T-cell (primary cell): ENCODE results near the gene RTP2. TPM values are rescaled to one million over a fixed set of nuclear protein-coding genes. Genes with fewer than 3 reads are reported as not detected.

Experiments used
- ATAC-seq, 4 experiments: fragments of 200-7000 bp in 3 of 4; fragments of 150-1000 bp in 1 of 4; cut with Tn5 transposase; replicated peaks in 1 of 4; 1 replicate in 3 of 4; 2 replicates in 1 of 4; pipeline ENCODE4 v1.10.0; 2021; ENCODE audit warnings: moderate library complexity in 3 of 4, mild to moderate bottlenecking in 2 of 4, moderate number of reproducible peaks in 1 of 4
- CTCF ChIA-PET, 2 donors: fragments of 300-600 bp; sonication (Branson Sonifier 250); formaldehyde crosslinking; loops; one replicate each; lab custom pipeline; 2022; ENCODE audit warnings: antibody characterized with exemption in 2 of 2; lab: Charles Lee
- POLR2A ChIA-PET, 2 donors: fragments of 300-600 bp; sonication (Branson Sonifier 250); formaldehyde crosslinking; loops; one replicate each; lab custom pipeline; 2022; ENCODE audit warnings: antibody characterized with exemption in 2 of 2; lab: Charles Lee
- DNase-seq, 35 experiments: peaks; one replicate each; pipeline versions ENCODE4 v3.0.0 to v3.0.0-alpha.2; 2013 to 2023
- H3K27ac ChIP-seq: one replicate; pipeline ENCODE4 v1.5.1; 2013; ENCODE audit warnings: low read length
- H3K27me3 ChIP-seq, 2 experiments: replicated peaks in 1 of 2; 1 replicate in 1 of 2; 2 replicates in 1 of 2; pipeline versions ENCODE4 v1.6.1 to v1.7.0; 2013; ENCODE audit warnings: low read length in 1 of 2, mixed read lengths in 1 of 2; ENCODE audit not compliant: control insufficient read depth in 2 of 2, insufficient read depth in 2 of 2; ENCODE audit errors: extremely low read depth in 1 of 2
- H3K36me3 ChIP-seq, 2 donors: 1 replicate in 1 of 2; 2 replicates in 1 of 2; pipeline versions ENCODE4 v1.6.1 to v1.7.0; 2013; ENCODE audit warnings: low read length in 1 of 2; ENCODE audit not compliant: control insufficient read depth in 2 of 2, insufficient read depth in 1 of 2; ENCODE audit errors: extremely low read depth in 1 of 2
- H3K4me1 ChIP-seq, 2 experiments: 1 replicate in 1 of 2; 2 replicates in 1 of 2; pipeline versions ENCODE4 v1.6.1 to v1.7.0; 2013; ENCODE audit warnings: low read length in 2 of 2, mixed read lengths in 1 of 2; ENCODE audit not compliant: insufficient read depth in 2 of 2, control insufficient read depth in 1 of 2; ENCODE audit errors: extremely low read depth in 1 of 2
- H3K4me3 ChIP-seq, 2 donors: 1 replicate in 1 of 2; 2 replicates in 1 of 2; pipeline versions ENCODE4 v1.5.1 to v1.7.0; 2013; ENCODE audit warnings: mild to moderate bottlenecking in 2 of 2, low read length in 1 of 2, moderate library complexity in 1 of 2; ENCODE audit not compliant: control insufficient read depth in 1 of 2; ENCODE audit errors: extremely low read depth in 1 of 2
- H3K9me3 ChIP-seq: 2 replicates; pipeline ENCODE4 v1.7.0; 2013
- H3K27ac Mint-ChIP-seq, 2 donors: one replicate each; pipeline ENCODE4 v1.8.0; 2020 to 2021; ENCODE audit warnings: mild to moderate bottlenecking in 2 of 2, mixed read lengths in 2 of 2
- H3K27me3 Mint-ChIP-seq, 2 donors: one replicate each; pipeline ENCODE4 v1.8.0; 2021 to 2022; ENCODE audit warnings: mixed read lengths in 2 of 2
- H3K36me3 Mint-ChIP-seq: one replicate; pipeline ENCODE4 v1.8.0; 2021; ENCODE audit warnings: mixed read lengths
- H3K4me1 Mint-ChIP-seq, 3 donors: one replicate each; pipeline ENCODE4 v1.8.0; 2020 to 2022; ENCODE audit warnings: mixed read lengths in 3 of 3, mild to moderate bottlenecking in 1 of 3
- H3K4me3 Mint-ChIP-seq, 3 donors: one replicate each; pipeline ENCODE4 v1.8.0; 2020 to 2022; ENCODE audit warnings: mild to moderate bottlenecking in 3 of 3, mixed read lengths in 3 of 3, moderate library complexity in 3 of 3
- H3K9me3 Mint-ChIP-seq, 3 donors: one replicate each; pipeline ENCODE4 v1.8.0; 2020 to 2022; ENCODE audit warnings: mixed read lengths in 3 of 3
- WGBS: methylation state at CpG from one replicate; pipeline ENCODE4 v1.1.5; 2013; ENCODE audit warnings: missing lambda C conversion rate; ENCODE audit not compliant: insufficient coverage; 5-methylcytosine and 5-hydroxymethylcytosine counted together
- total RNA-seq, 35 experiments: library from RNA in 6 of 35; stranded (reverse) in 6 of 35; fragments of 120-200 nt in 1 of 35; gene quantifications; one replicate each; pipeline versions ENCODE4 v1.2.1 to v1.2.4 and lab custom pipeline; 2013 to 2026

The RTP2 gene
- total RNA-seq, 5 donors from 2014 or later (not counting 1 experiment from before 2014, with no cell fraction given) = not detected

GRCh38 chr3:187746442-187747281 lies 44.3 kb upstream of the RTP2 start:
- Mint-ChIP-seq H3K4me3 (peak overlapping the region; percentile 95 to 98 (median 98)), H3K4me1 (peaks cover 71 to 99% (median 76%) of the 10 kb centered on the region in 3 donors), H3K27me3 (peaks cover 0 to 3% of the 10 kb centered on the region in 2 donors), H3K27ac (peak overlapping the region; percentile 100), H3K9me3 (no peaks in the 10 kb centered on the region), H3K36me3 (no peaks in the 10 kb centered on the region)
- Histone ChIP-seq H3K9me3 (no peaks in the 10 kb centered on the region), H3K4me3 (peak overlapping the region in 1 of 2 donors; percentile 93), H3K27ac (peak overlapping the region; percentile 98), H3K4me1 (peaks cover 26 to 50% of the 10 kb centered on the region in 2 experiments), H3K27me3 (no peaks in the 10 kb centered on the region), H3K36me3 (no peaks in the 10 kb centered on the region)
- ChIA-PET CTCF (interaction anchor here (0.6 to 3.2 kb wide), 27 partner anchors 8 to 1295 kb away, joined by 3 to 22 read pairs (median 4); no protein-coding TSS in a partner anchor), POLR2A (interaction anchor here (0.6 to 1.0 kb wide), 12 partner anchors 8 to 1405 kb away, joined by 3 to 13 read pairs (median 4); no protein-coding TSS in a partner anchor)
- WGBS = no CpG with 5 or more reads among the region's 10 CpGs
- no peak for ATAC-seq
- peak in 4 of 35 experiments; percentile 8 to 48 (median 20) for DNase-seq

- no peaks in the 10 kb centered on the region for H3K36me3 ChIP-seq
- peaks cover 31 to 45% of the 10 kb centered on the region in 2 experiments for H3K4me1 ChIP-seq
- CTCF ChIA-PET = interaction anchor here (0.6 to 3.2 kb wide), 26 partner anchors 8 to 1397 kb away, joined by 3 to 22 read pairs (median 4); no protein-coding TSS in a partner anchor
- Mint-ChIP-seq H3K4me1 (peaks cover 71 to 99% (median 76%) of the 10 kb centered on the region in 3 donors), H3K36me3 (no peaks in the 10 kb centered on the region), H3K27me3 (peaks cover 0 to 3% of the 10 kb centered on the region in 2 donors), H3K9me3 (no peaks in the 10 kb centered on the region), H3K27ac (peak overlapping the region; percentile 100), H3K4me3 (peak overlapping the region; percentile 95 to 98 (median 98))
- H3K27ac ChIP-seq = peak overlapping the region; percentile 98
- POLR2A ChIA-PET = interaction anchor here (0.6 to 1.4 kb wide), 14 partner anchors 22 to 1405 kb away, joined by 3 to 13 read pairs (median 4); no protein-coding TSS in a partner anchor
- ATAC-seq (no peak), DNase-seq (peak in 1 of 35 experiments; percentile 45)
- no peaks in the 10 kb centered on the region for H3K27me3 ChIP-seq
- H3K9me3 ChIP-seq = no peaks in the 10 kb centered on the region
- 0% methylated on average over 1 of the region's 6 CpGs for WGBS
- H3K4me3 ChIP-seq = peak overlapping the region; percentile 83 to 93
These were observed 43.7 kb upstream of the RTP2 start for GRCh38 chr3:187746059-187746441.

- H3K4me1 Mint-ChIP-seq = peaks cover 70 to 99% (median 75%) of the 10 kb centered on the region in 3 donors
These were observed 43.1 kb upstream of the RTP2 start, which contains the start of gene BCL6 for GRCh38 chr3:187745201-187746058. Gene BCL6, minus strand, starts transcription at chr3:187745468. Its CDS starts 11,775 bp downstream, at chr3:187733693.

GRCh38 chr3:187744169-187745151 lies 42.1 kb upstream of the RTP2 start:
- peaks cover 36 to 45% of the 10 kb centered on the region in 2 experiments for H3K4me1 ChIP-seq
- peak overlapping the region; percentile 98 for H3K27ac ChIP-seq
- H3K4me3 ChIP-seq = peak overlapping the region; percentile 83 to 93
- DNase-seq (peak in 31 of 35 experiments; percentile 16 to 70 (median 52)), ATAC-seq (peak; percentile 6 to 19 (median 8))
- peak overlapping the region; percentile 100 for H3K27ac Mint-ChIP-seq
- H3K27me3 Mint-ChIP-seq = peaks cover 0 to 3% of the 10 kb centered on the region in 2 donors
- H3K36me3 ChIP-seq = no peaks in the 10 kb centered on the region
- CTCF ChIA-PET = interaction anchor here (0.5 to 3.2 kb wide), 21 partner anchors 7 to 1398 kb away, joined by 3 to 44 read pairs (median 4); no protein-coding TSS in a partner anchor
- no peaks in the 10 kb centered on the region for H3K9me3 Mint-ChIP-seq
- 0% methylated on average over 45 of the region's 55 CpGs for WGBS
- H3K4me1 Mint-ChIP-seq = peaks cover 68 to 96% (median 74%) of the 10 kb centered on the region in 3 donors
- no peaks in the 10 kb centered on the region for H3K36me3 Mint-ChIP-seq
- no peaks in the 10 kb centered on the region for H3K27me3 ChIP-seq
- H3K9me3 ChIP-seq = no peaks in the 10 kb centered on the region
- POLR2A ChIA-PET = interaction anchor here (0.5 to 1.4 kb wide), 15 partner anchors 26 to 1397 kb away, joined by 3 to 10 read pairs (median 4); no protein-coding TSS in a partner anchor
- peak overlapping the region; percentile 95 to 98 (median 98) for H3K4me3 Mint-ChIP-seq

More at GRCh38 chr3:187745201-187746058, 43.1 kb upstream of the RTP2 start, which contains the start of gene BCL6:
- H3K27me3 ChIP-seq = no peaks in the 10 kb centered on the region
- peak; percentile 62 to 70 (median 68) for ATAC-seq
- peak within 1 kb of the TSS; percentile 98 for H3K27ac ChIP-seq
- Mint-ChIP-seq H3K9me3 (no peaks in the 10 kb centered on the region), H3K27me3 (peaks cover 0 to 3% of the 10 kb centered on the region in 2 donors), H3K27ac (peak within 1 kb of the TSS; percentile 100), H3K4me3 (peak within 1 kb of the TSS; percentile 95 to 98 (median 98)), H3K36me3 (no peaks in the 10 kb centered on the region)
- CTCF ChIA-PET = interaction anchor here (0.5 to 3.2 kb wide), 28 partner anchors 8 to 1397 kb away, joined by 3 to 22 read pairs (median 4); no protein-coding TSS in a partner anchor
- WGBS = under 1% methylated on average over 26 of the region's 40 CpGs
- peak within 1 kb of the TSS; percentile 83 to 93 for H3K4me3 ChIP-seq
- POLR2A ChIA-PET = interaction anchor here (0.6 to 1.4 kb wide), 23 partner anchors 23 to 1406 kb away, joined by 3 to 13 read pairs (median 4); no protein-coding TSS in a partner anchor
- H3K9me3 ChIP-seq = no peaks in the 10 kb centered on the region
- DNase-seq = peak; percentile 71 to 95 (median 84)
- no peaks in the 10 kb centered on the region for H3K36me3 ChIP-seq
- H3K4me1 ChIP-seq = peaks cover 37 to 42% of the 10 kb centered on the region in 2 experiments
